IgD-negative memory B cell (primary cell): ENCODE measurements around the gene PCCB. TPM values are rescaled to one million over a fixed set of nuclear protein-coding genes. Genes with fewer than 3 reads are reported as not detected.
"Not testable (repeated sequence)": the region's sequence is repeated elsewhere in the genome, so short reads cannot be mapped to it uniquely, and the experiment has no call there.

Experiments used
- H3K27ac Mint-ChIP-seq, 3 donors: one replicate each; pipeline ENCODE4 v1.8.0; 2020 to 2022; ENCODE audit warnings: mild to moderate bottlenecking in 3 of 3, mixed read lengths in 3 of 3, moderate library complexity in 1 of 3
- H3K27me3 Mint-ChIP-seq: one replicate; pipeline ENCODE4 v1.8.0; 2021; ENCODE audit warnings: mixed read lengths
- H3K36me3 Mint-ChIP-seq: one replicate; pipeline ENCODE4 v1.8.0; 2020; ENCODE audit warnings: mild to moderate bottlenecking, mixed read lengths
- H3K4me1 Mint-ChIP-seq, 3 donors: one replicate each; pipeline ENCODE4 v1.8.0; 2020 to 2022; ENCODE audit warnings: mixed read lengths in 3 of 3, mild to moderate bottlenecking in 1 of 3
- H3K4me3 Mint-ChIP-seq, 4 donors: one replicate each; pipeline ENCODE4 v1.8.0; 2020 to 2022; ENCODE audit warnings: mild to moderate bottlenecking in 4 of 4, mixed read lengths in 4 of 4, moderate library complexity in 3 of 4
- H3K9me3 Mint-ChIP-seq, 3 donors: one replicate each; pipeline ENCODE4 v1.8.0; 2020 to 2021; ENCODE audit warnings: mixed read lengths in 3 of 3, mild to moderate bottlenecking in 1 of 3
- polyA plus RNA-seq: library from polyadenylated mRNA; unstranded; fragments of 300-500 nt; fragmentation: Illumina TruSeq; gene quantifications from one replicate; pipeline ENCODE4 v1.2.3, GENCODE V29; 2021

Gene PCCB
- polyA plus RNA-seq, 1 donor from 2014 or later = 40.3 TPM

GRCh38 chr3:136353461-136353860, 103.3 kb downstream of the PCCB start:
- Mint-ChIP-seq H3K27ac (no peak overlapping the region), H3K9me3 (peaks cover 0 to 2% (median 0%) of the 10 kb centered on the region in 3 donors), H3K36me3 (peaks cover 16% of the 10 kb centered on the region), H3K27me3 (no peaks in the 10 kb centered on the region), H3K4me3 (no peak overlapping the region), H3K4me1 (peaks cover 0 to 5% (median 4%) of the 10 kb centered on the region in 3 donors)

- Mint-ChIP-seq H3K4me1 (peaks cover 0 to 2% (median 0%) of the 10 kb centered on the region in 3 donors), H3K9me3 (no peaks in the 10 kb centered on the region), H3K4me3 (no peak overlapping the region), H3K27me3 (no peaks in the 10 kb centered on the region), H3K27ac (no peak overlapping the region), H3K36me3 (peaks cover 8% of the 10 kb centered on the region)
Observed at GRCh38 chr3:136366289-136366688, 116.1 kb downstream of the PCCB start.

- not testable (repeated sequence) for H3K27ac Mint-ChIP-seq, H3K4me3 Mint-ChIP-seq, H3K4me1 Mint-ChIP-seq, H3K9me3 Mint-ChIP-seq, H3K27me3 Mint-ChIP-seq
- H3K36me3 Mint-ChIP-seq = peaks cover 22% of the 10 kb centered on the region
Observed at GRCh38 chr3:136375800-136376199, 125.7 kb downstream of the PCCB start.

- Mint-ChIP-seq H3K36me3 (peaks cover 22% of the 10 kb centered on the region), H3K4me3 (no peak overlapping the region), H3K27ac (no peak overlapping the region), H3K27me3 (no peaks in the 10 kb centered on the region), H3K9me3 (no peaks in the 10 kb centered on the region), H3K4me1 (no peaks in the 10 kb centered on the region)
Observed at GRCh38 chr3:136377508-136377907, 127.4 kb downstream of the PCCB start.

GRCh38 chr3:136378011-136378410, 127.9 kb downstream of the PCCB start:
- Mint-ChIP-seq H3K27ac (no peak overlapping the region), H3K4me3 (no peak overlapping the region), H3K9me3 (no peaks in the 10 kb centered on the region), H3K27me3 (no peaks in the 10 kb centered on the region), H3K4me1 (no peaks in the 10 kb centered on the region), H3K36me3 (peaks cover 22% of the 10 kb centered on the region)

Other genes starting within 250 kb of the PCCB start
- 27.9 TPM for gene MSL2, start 54.0 kb upstream of the PCCB start, polyA plus RNA-seq